Erythroblast (primary cell): ENCODE results near the gene BMP6.
A peak's percentile ranks its signal among the peaks of the same experiment; 100 is the strongest.

Experiments
- DNase-seq, 2 experiments: peaks; one replicate each; lab custom pipeline; 2025; lab: John Stamatoyannopoulos, UW
- GATA1 ChIP-seq: IDR thresholded peaks from 2 replicates; pipeline ENCODE4 v1.6.1; 2011; ENCODE audit warnings: low read depth, mild to moderate bottlenecking, control low read depth, low read length, moderate library complexity
- POLR2A ChIP-seq: IDR thresholded peaks from 2 replicates; pipeline ENCODE4 v1.6.1; 2011; ENCODE audit warnings: mild to moderate bottlenecking, low read length

BMP6 gene

GRCh38 chr6:7825986-7826385 is 100.1 kb downstream of the BMP6 start:
- TF ChIP-seq POLR2A, result no peak
- no peak for TF ChIP-seq GATA1
- no peak for DNase-seq

GRCh38 chr6:7827142-7827541 is 101.2 kb downstream of the BMP6 start:
- TF ChIP-seq GATA1 (no peak), POLR2A (no peak)
- no peak for DNase-seq

- no peak for DNase-seq
- TF ChIP-seq GATA1 (no peak), POLR2A (no peak)
Measured at GRCh38 chr6:7828124-7828523, 102.2 kb downstream of the BMP6 start.

GRCh38 chr6:7832904-7833750 is 107.2 kb downstream of the BMP6 start:
- TF ChIP-seq POLR2A (no peak), GATA1 (no peak)
- no peak for DNase-seq

- no peak for DNase-seq
- no peak for TF ChIP-seq POLR2A
- TF ChIP-seq GATA1, result no peak
Measured at GRCh38 chr6:7833751-7834070, 107.8 kb downstream of the BMP6 start.

GRCh38 chr6:7836371-7837026 is 110.6 kb downstream of the BMP6 start:
- TF ChIP-seq POLR2A (no peak), GATA1 (no peak)
- DNase-seq, result no peak

- TF ChIP-seq POLR2A (no peak), GATA1 (no peak)
- no peak for DNase-seq
Measured at GRCh38 chr6:7841781-7842468, 116.0 kb downstream of the BMP6 start.

GRCh38 chr6:7846966-7847818 is 121.3 kb downstream of the BMP6 start:
- peak; percentile 17 to 25 for DNase-seq
- TF ChIP-seq GATA1 (no peak), POLR2A (no peak)

- no peak for DNase-seq
- TF ChIP-seq GATA1 (no peak), POLR2A (no peak)
Measured at GRCh38 chr6:7848229-7848628, 122.3 kb downstream of the BMP6 start.

GRCh38 chr6:7851780-7852179 is 125.9 kb downstream of the BMP6 start:
- TF ChIP-seq POLR2A (no peak), GATA1 (no peak)
- no peak for DNase-seq

- DNase-seq, result no peak
- TF ChIP-seq POLR2A (no peak), GATA1 (no peak)
Measured at GRCh38 chr6:7859591-7859990, 133.7 kb downstream of the BMP6 start.

- no peak for DNase-seq
- TF ChIP-seq GATA1 (no peak), POLR2A (no peak)
Measured at GRCh38 chr6:7865781-7866180, 139.9 kb downstream of the BMP6 start.

- no peak for TF ChIP-seq GATA1
- TF ChIP-seq POLR2A, result no peak
- no peak for DNase-seq
Measured at GRCh38 chr6:7866526-7866925, 140.6 kb downstream of the BMP6 start.
